Activated T-cell treated with anti-CD3 and anti-CD28 coated beads, Interleukin-2, amount 50 U/mL, for 4 hours (primary cell): ENCODE measurements around the gene FKBP9. TPM values are rescaled to one million over a fixed set of nuclear protein-coding genes. Genes with fewer than 3 reads are reported as not detected.
"Not testable (repeated sequence)": the region's sequence is repeated elsewhere in the genome, so short reads cannot be mapped to it uniquely, and the experiment has no call there.

Source experiments
- ATAC-seq, 2 donors: fragments of 200-7000 bp; cut with Tn5 transposase; one replicate each; pipeline ENCODE4 v1.10.0; 2021
- DNase-seq: peaks from one replicate; pipeline ENCODE4 v3.0.0-alpha.2; 2020
- H3K27me3 Mint-ChIP-seq: one replicate; pipeline ENCODE4 v1.8.0; 2021; ENCODE audit warnings: low read depth, mixed read lengths
- H3K36me3 Mint-ChIP-seq: one replicate; pipeline ENCODE4 v1.8.0; 2022; ENCODE audit warnings: mixed read lengths; ENCODE audit not compliant: insufficient read depth
- H3K4me1 Mint-ChIP-seq: one replicate; pipeline ENCODE4 v1.8.0; 2021; ENCODE audit warnings: low read depth, mixed read lengths
- H3K4me3 Mint-ChIP-seq: one replicate; pipeline ENCODE4 v1.8.0; 2021; ENCODE audit warnings: mild to moderate bottlenecking, moderate library complexity, mixed read lengths
- H3K9me3 Mint-ChIP-seq: one replicate; pipeline ENCODE4 v1.8.0; 2021; ENCODE audit warnings: mixed read lengths
- total RNA-seq, 3 donors: library from RNA; stranded (reverse); gene quantifications; one replicate each; pipeline ENCODE4 v1.2.1, GENCODE V29; 2021

Gene FKBP9
- total RNA-seq, 3 donors from 2014 or later, result 0.48 to 0.79 (median 0.58) TPM

DNA sequence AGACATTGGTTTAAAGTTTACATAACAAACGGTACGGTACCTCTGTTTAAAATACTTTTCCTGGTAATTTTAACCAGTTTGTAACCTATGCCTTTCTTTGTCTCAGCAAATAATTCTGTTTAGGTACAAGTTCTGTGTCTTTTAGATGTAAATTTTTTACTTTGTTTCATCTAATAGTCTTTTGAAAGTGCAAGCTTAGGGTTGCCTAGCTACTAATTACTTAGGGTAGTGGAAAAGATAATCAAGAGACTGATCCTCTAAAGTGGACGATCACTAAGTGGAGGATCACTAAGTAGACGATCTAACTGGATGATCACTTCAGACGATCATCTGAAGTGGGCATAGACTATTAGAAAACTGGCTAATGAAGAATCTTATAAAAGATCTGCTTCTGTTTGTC, 16.1 kb upstream of the FKBP9 start:
- Mint-ChIP-seq H3K36me3 (no peaks in the 10 kb centered on the region), H3K27me3 (peaks cover 2% of the 10 kb centered on the region), H3K9me3 (no peaks in the 10 kb centered on the region), H3K4me3 (no peak overlapping the region), H3K4me1 (peaks cover 11% of the 10 kb centered on the region)
- DNase-seq, result no peak
- ATAC-seq, result no peak

DNA sequence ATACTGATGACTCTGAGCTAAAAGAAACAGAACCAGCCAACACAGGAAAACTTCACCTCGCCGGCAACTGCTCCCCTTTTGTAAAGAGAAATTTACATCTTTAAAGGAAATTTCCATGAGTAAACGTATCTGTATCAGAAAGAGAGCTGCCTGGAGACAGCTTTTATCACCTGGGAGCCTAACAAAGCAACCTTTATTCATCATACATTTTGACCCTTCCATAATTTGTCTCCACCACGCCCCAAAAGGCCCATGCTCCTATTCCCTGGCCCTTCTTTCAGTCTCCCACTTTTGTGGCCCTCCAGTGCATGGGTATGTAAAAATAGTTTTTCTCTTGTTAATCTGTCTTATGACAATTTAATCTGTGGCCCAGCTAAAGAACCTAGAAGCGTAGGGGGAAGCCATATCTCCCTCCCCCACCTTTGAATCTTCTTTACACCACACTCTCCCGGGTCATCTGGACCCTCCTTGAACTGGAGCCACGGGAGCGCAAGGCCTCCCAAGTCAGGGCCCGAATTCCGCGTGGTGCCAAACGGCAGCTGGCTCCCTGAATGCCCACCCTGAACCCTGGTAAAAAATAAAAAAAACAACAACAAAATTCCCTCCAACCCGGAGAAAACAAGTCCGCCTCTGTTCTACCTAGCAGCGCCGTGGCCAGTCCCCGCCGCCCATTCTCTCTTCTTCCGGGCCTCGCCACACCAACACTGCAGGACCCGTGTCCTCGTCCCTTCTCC, 15.4 kb upstream of the FKBP9 start:
- DNase-seq (no peak), ATAC-seq (no peak)
- Mint-ChIP-seq H3K36me3 (no peaks in the 10 kb centered on the region), H3K4me1 (peaks cover 11% of the 10 kb centered on the region), H3K9me3 (no peaks in the 10 kb centered on the region), H3K27me3 (peaks cover 2% of the 10 kb centered on the region), H3K4me3 (peak overlapping the region; percentile 78)

- Mint-ChIP-seq H3K9me3 (no peaks in the 10 kb centered on the region), H3K4me3 (peak overlapping the region; percentile 78), H3K4me1 (peaks cover 11% of the 10 kb centered on the region), H3K36me3 (no peaks in the 10 kb centered on the region), H3K27me3 (peaks cover 2% of the 10 kb centered on the region)
- ATAC-seq (peak; percentile 90 to 96), DNase-seq (peak; percentile 62)
Observed at GRCh38 chr7:32942415-32943251, 14.6 kb upstream of the FKBP9 start.

DNA sequence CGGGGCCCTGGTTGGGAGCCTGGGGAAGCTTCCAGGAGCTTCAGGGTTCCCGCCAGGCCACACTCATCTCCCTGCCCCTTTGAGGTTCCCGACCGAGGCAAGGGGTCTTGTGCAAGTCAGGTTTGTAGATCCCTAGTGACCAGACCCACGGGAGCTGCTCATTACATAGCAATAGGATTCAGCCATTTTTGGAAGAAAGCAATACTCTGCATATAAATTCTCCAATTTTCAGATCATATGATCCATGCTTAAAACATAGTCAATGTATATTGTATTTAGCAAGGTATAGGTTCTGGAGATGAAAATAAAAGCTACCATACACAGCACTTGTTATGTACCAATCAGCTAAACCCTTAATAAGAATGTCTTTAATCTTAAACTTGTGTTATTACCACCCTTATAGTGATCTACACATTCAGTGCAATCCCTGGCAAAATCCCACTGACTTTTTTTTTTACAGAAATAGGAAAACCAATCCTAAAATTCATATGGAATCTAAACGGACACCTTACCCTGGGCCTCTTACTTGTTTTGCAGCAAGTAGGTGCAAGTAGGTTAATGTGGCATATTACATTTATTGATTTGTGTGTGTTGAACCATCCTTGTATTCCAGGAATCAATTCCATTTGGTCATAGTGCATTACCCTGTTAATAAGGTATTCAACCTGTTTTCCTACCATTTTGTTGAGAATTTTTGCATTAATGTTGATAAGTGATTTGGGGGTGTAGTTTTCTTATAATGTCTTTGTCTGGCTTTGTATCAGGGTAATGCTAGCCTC, 13.8 kb upstream of the FKBP9 start:
- DNase-seq (no peak), ATAC-seq (no peak)
- Mint-ChIP-seq H3K4me1 (peaks cover 11% of the 10 kb centered on the region), H3K9me3 (no peaks in the 10 kb centered on the region), H3K4me3 (peak overlapping the region; percentile 54), H3K36me3 (no peaks in the 10 kb centered on the region), H3K27me3 (peaks cover 2% of the 10 kb centered on the region)

DNA sequence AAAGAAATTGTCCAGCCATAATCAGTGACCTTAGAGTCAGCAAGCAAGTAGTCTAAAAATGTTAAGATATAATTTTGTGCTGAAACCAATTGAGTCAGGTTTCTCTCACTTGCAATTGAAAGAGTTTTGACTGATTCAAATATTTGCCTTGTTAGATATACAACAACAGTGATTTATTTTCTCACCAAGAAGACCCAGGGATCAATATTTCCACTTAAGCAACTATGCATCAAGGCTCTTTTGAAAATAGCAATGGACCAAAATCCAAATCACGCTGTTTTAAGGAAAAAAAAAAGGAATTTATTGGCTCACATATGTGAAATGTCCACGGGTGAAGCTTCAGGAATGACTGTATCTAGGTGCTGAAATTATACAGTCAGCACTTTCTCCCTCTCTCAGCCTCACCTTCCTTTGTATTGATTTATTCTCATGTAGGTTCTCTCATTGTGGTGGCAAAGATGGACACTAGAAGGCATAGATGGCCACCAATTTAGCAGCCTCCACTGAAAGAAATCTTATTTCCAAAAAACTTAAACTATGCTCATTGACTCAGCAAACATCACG, 9.7 kb upstream of the FKBP9 start:
- Mint-ChIP-seq H3K4me1 (no peaks in the 10 kb centered on the region), H3K27me3 (peaks cover 5% of the 10 kb centered on the region), H3K9me3 (no peaks in the 10 kb centered on the region), H3K4me3 (no peak overlapping the region), H3K36me3 (no peaks in the 10 kb centered on the region)
- no peak for ATAC-seq
- DNase-seq, result no peak

DNA sequence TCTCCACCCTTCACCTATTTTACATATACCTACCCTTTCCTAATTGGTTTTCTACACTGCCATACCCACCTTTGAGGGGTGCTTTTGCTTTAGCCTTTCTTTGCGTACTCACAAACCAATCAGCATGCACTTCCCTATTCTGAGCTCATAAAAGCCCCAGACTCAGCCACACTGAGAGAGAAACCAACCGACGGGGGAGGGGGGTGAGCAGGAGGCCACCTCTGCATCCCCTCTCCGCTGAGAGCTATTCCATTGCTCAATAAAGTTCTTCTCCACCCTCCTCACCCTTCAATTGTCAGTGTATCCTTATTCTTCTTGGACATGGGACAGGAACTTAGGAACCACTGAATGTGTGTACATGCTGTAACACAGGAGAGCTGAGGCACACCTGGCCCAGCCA, 9.0 kb upstream of the FKBP9 start:
- no peaks in the 10 kb centered on the region for H3K36me3 Mint-ChIP-seq
- DNase-seq (no peak), ATAC-seq (no peak)
- peaks cover 5% of the 10 kb centered on the region for H3K27me3 Mint-ChIP-seq
- H3K4me3 Mint-ChIP-seq, result no peak overlapping the region
- no peaks in the 10 kb centered on the region for H3K4me1 Mint-ChIP-seq
- H3K9me3 Mint-ChIP-seq, result no peaks in the 10 kb centered on the region

DNA sequence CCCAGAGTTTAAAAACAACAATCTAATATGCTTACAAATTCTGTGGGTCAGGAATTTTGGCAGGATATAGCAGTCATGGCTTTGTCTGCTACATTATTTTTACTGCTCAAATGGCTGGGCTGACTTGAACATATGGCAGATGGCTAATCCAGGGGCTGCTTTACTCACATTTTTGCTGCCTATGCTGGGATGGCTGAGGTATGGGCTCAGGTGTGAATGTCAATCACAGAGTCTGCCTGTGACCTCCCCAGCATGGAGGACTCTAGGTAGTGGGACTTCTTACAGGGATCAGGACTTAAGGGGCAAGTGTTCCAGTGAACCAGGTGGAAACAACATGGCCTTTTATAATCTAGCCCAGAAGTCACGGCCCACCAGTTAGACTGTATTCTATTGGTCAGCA, 4.4 kb upstream of the FKBP9 start:
- peaks cover under 1% of the 10 kb centered on the region for H3K4me1 Mint-ChIP-seq
- no peak overlapping the region for H3K4me3 Mint-ChIP-seq
- ATAC-seq, result no peak
- no peaks in the 10 kb centered on the region for H3K36me3 Mint-ChIP-seq
- DNase-seq, result no peak
- peaks cover 23% of the 10 kb centered on the region for H3K27me3 Mint-ChIP-seq
- no peaks in the 10 kb centered on the region for H3K9me3 Mint-ChIP-seq

- Mint-ChIP-seq H3K27me3 (peaks cover 51% of the 10 kb centered on the region), H3K4me3 (peak overlapping the region; percentile 77), H3K9me3 (no peaks in the 10 kb centered on the region), H3K4me1 (peaks cover 3% of the 10 kb centered on the region), H3K36me3 (no peaks in the 10 kb centered on the region)
- ATAC-seq (peak in 1 of 2 donors; percentile 29), DNase-seq (no peak)
Observed at GRCh38 chr7:32958046-32959025, 1.1 kb downstream of the FKBP9 start.

GRCh38 chr7:32963880-32964301, 6.7 kb downstream of the FKBP9 start:
- H3K36me3 Mint-ChIP-seq, H3K9me3 Mint-ChIP-seq, DNase-seq, H3K4me1 Mint-ChIP-seq, H3K4me3 Mint-ChIP-seq, ATAC-seq: not testable (repeated sequence)
- peaks cover 23% of the 10 kb centered on the region for H3K27me3 Mint-ChIP-seq

GRCh38 chr7:32964461-32965159, 7.4 kb downstream of the FKBP9 start:
- H3K4me1 Mint-ChIP-seq, H3K4me3 Mint-ChIP-seq, H3K9me3 Mint-ChIP-seq, H3K36me3 Mint-ChIP-seq, DNase-seq: not testable (repeated sequence)
- peaks cover 17% of the 10 kb centered on the region for H3K27me3 Mint-ChIP-seq
- peak; percentile 79 to 83 for ATAC-seq

DNA sequence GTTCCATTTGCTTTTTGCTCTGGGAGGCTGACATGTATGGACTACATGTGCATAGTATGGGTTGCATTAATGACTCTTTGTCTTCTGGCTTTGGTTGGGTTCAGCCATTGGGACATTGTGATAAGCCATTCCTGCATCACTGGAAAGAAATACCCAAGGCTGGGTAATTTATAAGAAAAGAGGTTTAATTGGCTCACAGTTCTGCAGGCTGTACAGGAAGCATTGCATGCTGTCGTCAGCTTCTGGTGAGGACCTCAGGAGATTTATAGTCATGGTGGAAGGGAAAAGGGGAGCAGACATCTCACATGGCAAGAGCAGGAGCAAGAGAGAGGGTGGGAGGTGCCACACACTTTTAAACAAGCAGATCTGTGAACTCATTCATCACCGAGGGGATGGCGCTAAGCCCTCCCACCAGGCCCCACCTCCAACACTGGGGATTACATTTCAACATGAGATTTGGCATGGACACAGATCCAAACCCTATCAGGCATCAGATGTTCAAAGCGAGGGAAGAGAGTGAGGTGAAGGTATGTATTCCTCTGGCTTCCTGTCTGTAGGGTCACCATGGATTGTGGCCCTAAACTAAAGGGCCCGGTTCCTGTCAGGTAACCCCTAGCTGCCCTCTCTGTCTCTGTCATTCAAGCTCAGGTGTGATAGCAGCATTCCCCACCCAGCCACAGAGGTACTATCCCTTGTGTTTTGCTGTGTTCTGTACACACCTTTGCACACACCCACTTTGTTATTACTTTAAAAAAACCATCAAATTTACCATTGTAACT, 9.4 kb downstream of the FKBP9 start:
- not testable (repeated sequence) for ATAC-seq, H3K27me3 Mint-ChIP-seq, DNase-seq, H3K4me3 Mint-ChIP-seq, H3K9me3 Mint-ChIP-seq, H3K36me3 Mint-ChIP-seq, H3K4me1 Mint-ChIP-seq

- H3K9me3 Mint-ChIP-seq, H3K4me1 Mint-ChIP-seq, DNase-seq, H3K36me3 Mint-ChIP-seq, H3K27me3 Mint-ChIP-seq, H3K4me3 Mint-ChIP-seq, ATAC-seq: not testable (repeated sequence)
Observed at GRCh38 chr7:32967268-32967582, 10.0 kb downstream of the FKBP9 start.
